GM19193 (cell line): ENCODE measurements around the gene CETP.

Experiments
- POLR2A ChIP-seq: IDR thresholded peaks from 4 replicates; pipeline ENCODE4 v1.6.1; 2011; ENCODE audit not compliant: insufficient read depth, insufficient read length; ENCODE audit errors: extremely low read depth

The CETP gene

DNA sequence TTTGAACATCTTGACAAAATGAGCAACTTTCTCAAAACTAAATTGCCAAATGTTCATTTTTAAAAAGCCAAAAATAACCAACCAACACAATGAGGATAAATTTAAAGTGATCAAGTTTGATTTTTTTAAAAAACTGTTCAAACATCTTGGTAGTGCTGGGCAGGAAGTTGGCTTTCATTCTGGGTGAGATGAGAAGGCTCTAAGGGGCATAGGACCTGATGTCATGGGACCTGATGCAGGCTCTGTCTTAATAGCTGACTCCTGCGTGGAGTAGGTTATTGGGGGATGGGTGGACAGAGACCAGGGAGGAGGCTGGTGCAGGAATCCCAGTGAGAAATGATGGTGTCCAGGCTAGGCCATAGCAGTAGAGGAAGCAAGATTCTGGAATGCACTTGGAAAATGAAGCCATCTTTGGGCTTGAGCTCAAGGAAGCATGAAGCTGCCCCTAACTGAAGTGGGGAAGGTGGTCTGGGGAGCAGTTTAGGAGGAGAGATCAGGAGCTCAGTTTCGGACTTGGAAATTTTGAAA is 48.0 kb downstream of the CETP start:
- TF ChIP-seq POLR2A: no peak

DNA sequence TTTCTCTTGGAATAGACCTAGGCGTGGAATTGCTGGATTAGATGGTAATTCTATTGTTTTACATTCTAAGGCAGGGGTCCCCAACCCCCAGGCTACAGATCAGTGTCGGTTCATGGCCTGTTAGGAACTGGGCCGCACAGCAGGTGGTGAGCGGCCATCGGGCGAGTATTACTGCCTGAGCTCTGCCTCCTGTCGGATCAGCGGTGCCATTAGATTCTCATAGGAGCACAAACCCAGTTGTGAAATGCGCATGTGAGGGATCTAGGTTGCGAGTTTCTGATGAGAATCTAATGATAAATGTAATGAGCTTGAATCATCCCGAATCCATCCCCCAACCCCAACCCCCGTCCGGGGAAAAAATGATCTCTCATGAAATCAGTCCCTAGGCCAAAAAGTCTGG is 50.6 kb downstream of the CETP start:
- TF ChIP-seq POLR2A: no peak

DNA sequence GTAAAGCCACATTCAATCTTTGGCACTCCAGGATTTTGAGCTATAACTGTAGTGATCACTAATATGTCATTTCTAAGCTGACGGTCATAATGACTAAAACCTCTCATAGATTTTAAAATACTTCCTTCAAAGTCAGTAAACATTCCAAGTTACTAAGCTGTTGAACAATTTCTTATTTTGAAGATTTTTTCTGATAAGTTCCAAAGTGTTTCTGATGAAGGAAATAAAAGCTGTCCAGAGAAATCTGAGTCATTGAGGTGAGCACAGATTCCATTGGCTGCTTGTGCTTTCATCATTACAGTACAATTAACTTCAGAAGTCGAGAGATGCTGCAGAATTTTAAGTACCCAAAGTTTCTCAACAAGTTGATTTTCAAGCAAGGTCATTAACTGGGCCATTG is 51.5 kb downstream of the CETP start:
- no peak for TF ChIP-seq POLR2A

- TF ChIP-seq POLR2A: no peak
Measured at GRCh38 chr16:57013902-57014301, 52.2 kb downstream of the CETP start.

- no peak for TF ChIP-seq POLR2A
Measured at GRCh38 chr16:57016301-57016700, 54.6 kb downstream of the CETP start.

DNA sequence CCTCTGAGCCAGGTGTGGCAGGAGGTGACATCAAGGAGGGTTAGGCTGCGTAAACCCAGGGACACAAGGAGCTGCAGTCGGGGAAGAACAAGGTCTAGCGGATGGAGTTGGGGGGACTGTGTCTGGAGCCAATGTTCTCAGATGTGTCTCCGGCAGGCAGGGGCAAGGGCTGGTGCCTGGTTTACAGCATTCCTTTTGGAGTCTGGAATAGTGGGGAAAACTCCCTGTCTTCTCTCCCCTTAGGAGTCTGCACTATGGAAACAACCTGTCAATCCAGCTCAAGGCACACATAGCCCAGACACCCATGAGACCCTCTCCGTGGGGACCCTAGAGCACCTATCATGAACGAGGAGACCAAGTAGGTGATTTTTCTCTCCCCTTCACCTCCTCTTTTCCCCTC is 55.1 kb downstream of the CETP start:
- TF ChIP-seq POLR2A: no peak

DNA sequence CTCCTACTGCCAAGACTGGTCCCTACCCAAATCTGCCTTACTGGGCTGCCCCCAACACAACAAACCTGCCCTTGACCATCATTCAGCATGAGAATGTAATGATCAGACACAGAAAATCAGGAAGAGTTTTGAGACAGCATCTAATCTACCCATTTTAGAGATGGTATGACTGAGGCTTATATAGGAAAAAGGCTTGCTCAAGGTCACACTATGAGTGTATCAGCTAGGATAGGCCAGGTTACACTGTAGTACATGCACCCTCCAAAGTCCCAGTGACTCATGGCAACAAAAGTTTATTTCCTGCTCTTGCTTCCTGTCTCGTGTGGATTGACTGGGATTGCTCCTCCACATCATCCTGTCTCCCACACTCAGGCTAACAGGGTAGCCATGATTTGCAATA is 55.5 kb downstream of the CETP start:
- no peak for TF ChIP-seq POLR2A

DNA sequence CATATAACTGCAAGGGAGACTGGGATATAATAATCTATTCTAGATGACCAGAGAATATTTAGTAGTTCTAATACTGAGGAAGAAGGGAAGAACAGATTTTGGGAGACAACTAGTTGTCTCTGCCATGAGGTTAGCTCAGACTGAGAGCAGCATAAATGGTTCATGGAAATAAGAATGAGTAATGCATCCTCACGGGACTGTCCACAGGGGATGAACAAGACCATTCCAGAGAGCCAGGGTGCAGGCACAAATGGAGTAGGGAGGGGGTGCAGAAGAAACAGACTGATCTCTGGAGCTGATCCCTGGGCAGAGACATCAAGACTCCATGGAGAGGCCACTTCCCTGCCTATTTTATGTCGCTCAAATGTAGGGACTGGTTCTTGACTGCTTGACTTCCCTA is 58.0 kb downstream of the CETP start:
- no peak for TF ChIP-seq POLR2A

DNA sequence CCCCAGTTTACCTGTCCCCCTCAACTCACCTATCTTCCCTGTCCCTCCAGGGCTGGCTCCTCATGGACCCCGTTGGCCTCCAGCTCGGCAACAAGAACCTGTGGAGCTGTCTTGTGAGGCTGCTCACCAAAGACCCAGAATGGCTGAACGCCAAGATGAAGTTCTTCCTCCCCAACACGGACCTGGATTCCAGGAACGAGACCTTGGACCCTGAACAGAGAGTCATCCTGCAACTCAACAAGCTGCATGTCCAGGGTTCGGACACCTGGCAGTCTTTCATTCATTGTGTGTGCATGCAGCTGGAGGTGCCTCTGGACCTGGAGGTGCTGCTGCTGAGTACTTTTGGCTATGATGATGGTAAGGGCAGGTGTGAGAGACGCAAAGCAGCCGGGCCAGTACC is 58.9 kb downstream of the CETP start:
- TF ChIP-seq POLR2A: no peak

GRCh38 chr16:57021757-57022156 is 60.0 kb downstream of the CETP start:
- no peak for TF ChIP-seq POLR2A

DNA sequence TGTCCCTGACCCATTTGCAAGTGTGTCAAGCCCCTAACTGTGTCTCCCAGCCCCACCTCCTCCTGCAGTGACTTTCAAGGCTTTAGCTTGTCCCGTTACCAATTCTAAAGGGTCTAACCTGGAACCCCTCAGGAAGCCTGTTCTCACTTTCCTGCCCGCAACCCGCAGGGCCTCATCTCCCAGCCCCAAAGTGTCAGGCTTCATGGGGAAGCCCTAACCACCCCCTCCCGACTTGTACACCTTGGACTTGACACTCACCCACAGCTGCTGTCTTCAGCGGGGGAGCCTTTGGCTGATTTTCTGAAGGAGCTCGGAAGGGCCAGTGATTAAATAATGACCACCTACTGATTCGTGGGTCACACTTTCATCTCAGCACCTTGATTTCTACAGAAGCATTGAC is 60.7 kb downstream of the CETP start:
- TF ChIP-seq POLR2A: no peak

GRCh38 chr16:57023541-57024249 is 61.9 kb downstream of the CETP start:
- no peak for TF ChIP-seq POLR2A

DNA sequence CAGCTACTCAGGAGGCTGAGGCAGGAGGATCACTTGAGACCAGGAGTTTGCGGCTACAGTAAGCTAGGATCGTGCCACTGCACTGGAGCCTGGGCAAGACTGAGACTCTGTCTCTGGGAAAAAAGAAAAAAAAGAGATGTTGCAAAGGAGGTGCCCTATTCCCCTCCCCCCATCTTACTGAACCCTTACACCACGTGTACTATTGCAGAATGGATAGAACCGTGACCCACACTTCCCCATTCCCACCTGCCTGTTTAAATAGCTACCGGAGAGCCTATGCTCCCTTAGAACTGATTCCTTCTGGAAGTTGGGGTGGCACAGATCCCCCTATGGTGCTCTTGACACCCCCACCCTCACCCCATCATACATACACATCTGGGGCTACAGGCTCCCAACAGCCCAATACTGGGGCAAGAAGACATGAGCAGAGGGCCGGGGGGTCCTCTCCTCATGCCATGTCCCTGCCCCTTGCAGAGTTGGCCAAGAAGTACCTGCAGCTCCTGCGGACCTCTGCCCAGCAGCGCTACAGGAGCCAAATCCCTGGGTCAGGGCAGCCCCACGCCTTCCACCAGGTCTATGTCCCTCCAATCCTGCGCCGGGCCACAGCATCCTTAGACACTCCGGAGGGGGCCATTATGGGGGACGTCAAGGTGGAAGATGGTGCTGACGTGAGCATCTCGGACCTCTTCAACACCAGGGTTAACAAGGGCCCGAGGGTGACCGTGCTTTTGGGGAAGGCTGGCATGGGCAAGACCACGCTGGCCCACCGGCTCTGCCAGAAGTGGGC is 63.3 kb downstream of the CETP start:
- no peak for TF ChIP-seq POLR2A

DNA sequence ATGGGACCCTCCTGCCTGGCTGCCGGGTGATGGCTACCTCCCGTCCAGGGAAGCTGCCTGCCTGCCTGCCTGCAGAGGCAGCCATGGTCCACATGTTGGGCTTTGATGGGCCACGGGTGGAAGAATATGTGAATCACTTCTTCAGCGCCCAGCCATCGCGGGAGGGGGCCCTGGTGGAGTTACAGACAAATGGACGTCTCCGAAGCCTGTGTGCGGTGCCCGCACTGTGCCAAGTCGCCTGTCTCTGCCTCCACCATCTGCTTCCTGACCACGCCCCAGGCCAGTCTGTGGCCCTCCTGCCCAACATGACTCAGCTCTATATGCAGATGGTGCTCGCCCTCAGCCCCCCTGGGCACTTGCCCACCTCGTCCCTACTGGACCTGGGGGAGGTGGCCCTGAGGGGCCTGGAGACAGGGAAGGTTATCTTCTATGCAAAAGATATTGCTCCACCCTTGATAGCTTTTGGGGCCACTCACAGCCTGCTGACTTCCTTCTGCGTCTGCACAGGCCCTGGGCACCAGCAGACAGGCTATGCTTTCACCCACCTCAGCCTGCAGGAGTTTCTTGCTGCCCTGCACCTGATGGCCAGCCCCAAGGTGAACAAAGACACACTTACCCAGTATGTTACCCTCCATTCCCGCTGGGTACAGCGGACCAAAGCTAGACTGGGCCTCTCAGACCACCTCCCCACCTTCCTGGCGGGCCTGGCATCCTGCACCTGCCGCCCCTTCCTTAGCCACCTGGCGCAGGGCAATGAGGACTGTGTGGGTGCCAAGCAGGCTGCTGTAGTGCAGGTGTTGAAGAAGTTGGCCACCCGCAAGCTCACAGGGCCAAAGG is 64.4 kb downstream of the CETP start:
- TF ChIP-seq POLR2A: no peak

GRCh38 chr16:57026778-57027062 is 65.0 kb downstream of the CETP start:
- peak; percentile 32 for TF ChIP-seq POLR2A
